GM21825 (cell line): ENCODE data around the gene DUSP9.
"Not testable (repeated sequence)": the region's sequence is repeated elsewhere in the genome, so short reads cannot be mapped to it uniquely, and the experiment has no call there.

Experiments used
- ATAC-seq: cut with Tn5 transposase; IDR thresholded peaks from one replicate; pipeline ENCODE4 v1.9.1; 2021; ENCODE audit warnings: mild to moderate bottlenecking, moderate library complexity; ENCODE audit not compliant: unreplicated experiment

DUSP9 gene

DNA sequence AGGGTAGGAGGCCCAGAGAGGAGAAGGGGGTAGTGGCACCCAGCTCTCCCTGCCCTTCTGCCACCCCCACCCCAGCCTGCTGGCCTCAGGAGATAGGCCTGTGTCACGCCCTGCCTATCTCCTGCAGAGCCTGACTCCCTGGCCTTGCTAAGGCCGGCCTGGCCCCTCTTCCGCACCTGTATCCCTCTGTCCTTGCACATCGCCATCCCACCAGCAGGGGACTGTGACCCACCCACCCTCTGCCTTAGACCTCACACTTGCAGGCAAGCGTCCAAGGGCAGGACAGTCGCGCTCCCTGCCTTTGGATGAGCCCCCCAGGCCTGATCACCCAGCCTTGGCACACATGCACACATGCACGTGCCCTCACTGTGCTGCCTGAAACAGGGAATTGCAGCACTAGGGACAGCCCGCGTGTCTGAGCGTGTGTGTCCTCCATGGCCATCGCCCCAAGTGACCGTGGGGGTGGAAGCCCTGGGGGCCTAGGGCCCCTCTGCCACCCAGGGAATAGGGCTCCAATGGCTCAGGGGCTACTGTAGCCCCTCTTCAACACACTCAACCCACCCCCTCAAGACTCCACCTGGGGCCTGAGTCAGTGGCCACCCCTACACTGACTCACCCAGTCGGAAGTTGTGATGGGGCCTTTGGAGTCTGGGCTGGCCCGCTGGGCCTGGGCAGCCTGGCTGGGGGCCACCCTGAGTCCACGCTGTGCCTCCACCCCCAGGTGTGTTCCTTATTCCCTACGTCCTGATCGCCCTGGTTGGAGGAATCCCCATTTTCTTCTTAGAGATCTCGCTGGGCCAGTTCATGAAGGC lies 42.9 kb downstream of the DUSP9 start:
- ATAC-seq, result no peak

DNA sequence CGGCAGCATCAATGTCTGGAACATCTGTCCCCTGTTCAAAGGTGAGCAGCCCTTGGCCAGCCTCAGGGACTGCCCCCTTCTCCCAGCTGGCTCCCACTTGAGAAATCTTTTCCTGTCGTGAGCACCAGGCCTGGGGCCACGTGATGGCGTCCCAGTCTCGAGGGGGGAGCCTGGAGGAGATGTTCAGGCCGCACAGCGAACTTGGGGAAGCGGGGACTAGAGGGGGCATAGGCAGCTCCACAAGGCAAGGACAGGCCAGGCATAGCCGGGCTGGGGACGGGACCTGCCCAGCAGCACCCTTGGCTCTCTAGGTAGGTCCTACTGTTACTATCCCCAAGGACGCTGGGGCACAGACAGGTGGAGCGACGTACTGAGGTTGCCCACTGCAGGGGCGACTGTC lies 43.5 kb downstream of the DUSP9 start:
- no peak for ATAC-seq

DNA sequence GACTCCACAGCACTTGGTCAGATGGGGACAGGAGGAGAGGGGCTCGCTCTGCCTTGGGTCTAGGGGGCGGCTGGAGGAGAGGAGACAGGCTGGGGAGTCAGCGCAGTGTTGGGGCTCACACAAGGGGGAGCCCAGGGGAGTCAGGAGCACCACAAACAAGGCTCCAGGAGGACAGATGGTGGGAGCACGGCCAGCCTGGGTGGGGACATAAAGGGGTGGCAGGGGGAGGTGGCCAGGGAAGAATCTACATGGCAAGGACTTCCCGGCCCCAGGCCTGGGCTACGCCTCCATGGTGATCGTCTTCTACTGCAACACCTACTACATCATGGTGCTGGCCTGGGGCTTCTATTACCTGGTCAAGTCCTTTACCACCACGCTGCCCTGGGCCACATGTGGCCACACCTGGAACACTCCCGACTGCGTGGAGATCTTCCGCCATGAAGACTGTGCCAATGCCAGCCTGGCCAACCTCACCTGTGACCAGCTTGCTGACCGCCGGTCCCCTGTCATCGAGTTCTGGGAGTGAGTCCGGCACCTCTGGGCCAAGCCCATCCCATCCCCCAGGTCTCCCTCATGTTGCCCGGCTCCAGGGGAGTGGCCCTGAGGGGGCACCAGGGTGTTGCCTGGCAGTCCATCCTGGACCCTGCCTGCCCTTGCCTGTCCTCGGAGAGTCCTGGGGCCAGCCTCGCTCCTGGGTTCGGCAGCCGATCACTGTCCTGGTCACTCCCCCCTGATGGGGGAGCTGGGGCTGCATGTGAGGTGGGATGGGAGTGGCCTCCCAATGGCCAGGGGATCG lies 44.2 kb downstream of the DUSP9 start:
- ATAC-seq, result not testable (repeated sequence)

DNA sequence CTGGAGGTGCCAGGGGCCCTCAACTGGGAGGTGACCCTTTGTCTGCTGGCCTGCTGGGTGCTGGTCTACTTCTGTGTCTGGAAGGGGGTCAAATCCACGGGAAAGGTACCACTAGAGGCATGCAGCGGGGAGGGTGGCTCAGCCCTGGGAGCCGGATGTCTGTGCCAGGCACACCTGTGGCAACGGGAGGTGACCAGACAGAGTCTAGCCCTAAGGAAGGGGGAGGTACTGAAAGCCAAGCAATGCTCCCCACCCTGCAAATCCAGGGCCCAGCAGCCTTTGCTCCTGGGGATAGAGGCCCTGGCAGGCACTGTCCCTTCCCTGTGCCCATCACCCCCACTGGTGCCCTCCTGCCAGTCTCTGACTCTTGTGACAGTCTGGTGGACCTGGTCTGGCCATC lies 45.0 kb downstream of the DUSP9 start:
- ATAC-seq, result no peak

DNA sequence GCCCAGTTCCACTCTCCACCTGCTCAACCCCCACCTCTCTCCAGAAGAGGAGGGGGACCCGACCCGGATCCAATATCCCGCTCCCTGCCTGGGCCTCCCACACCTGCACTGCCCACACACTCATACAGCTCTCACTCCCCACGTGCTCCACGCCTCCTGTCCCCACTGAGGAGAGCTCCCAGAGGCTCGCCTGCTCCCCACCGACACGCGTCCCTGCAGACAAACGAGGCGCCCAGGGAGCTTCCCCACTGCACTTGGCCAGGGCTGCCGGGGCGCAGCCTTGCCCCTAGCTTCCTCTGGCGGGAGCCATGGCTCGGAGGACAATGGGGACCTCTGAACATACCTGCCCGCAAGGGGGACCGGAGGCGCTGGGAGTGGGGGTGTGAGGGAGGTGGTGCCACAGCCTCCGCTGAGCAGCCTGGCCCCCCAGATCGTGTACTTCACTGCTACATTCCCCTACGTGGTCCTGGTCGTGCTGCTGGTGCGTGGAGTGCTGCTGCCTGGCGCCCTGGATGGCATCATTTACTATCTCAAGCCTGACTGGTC lies 45.7 kb downstream of the DUSP9 start:
- no peak for ATAC-seq

DNA sequence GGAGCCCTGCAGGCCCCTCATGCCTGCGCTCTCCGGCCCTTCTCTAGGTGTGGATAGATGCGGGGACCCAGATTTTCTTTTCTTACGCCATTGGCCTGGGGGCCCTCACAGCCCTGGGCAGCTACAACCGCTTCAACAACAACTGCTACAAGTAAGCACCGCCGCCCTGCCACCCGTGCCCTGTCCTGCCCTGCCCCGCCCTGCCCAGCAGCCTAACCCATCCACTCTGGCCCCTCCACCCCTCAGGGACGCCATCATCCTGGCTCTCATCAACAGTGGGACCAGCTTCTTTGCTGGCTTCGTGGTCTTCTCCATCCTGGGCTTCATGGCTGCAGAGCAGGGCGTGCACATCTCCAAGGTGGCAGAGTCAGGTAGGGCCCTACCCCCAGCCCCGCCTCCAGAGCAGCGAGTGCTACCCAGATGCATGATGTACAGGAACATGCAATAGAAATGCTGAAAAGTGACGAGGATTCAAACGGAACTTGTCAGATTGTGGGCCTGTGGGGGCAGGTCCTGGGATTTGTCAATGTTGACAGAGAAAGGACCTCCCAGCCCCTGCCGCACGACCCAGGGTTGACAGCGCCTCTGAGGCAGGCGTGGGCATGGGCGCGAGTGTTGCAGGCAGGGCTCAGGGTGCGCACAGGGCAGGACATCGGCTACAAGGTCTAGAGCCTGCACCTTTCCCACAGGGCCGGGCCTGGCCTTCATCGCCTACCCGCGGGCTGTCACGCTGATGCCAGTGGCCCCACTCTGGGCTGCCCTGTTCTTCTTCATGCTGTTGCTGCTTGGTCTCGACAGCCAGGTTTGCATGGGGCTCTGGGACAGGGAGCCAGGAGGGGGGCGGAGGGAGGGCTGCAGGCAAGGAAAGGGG lies 46.4 kb downstream of the DUSP9 start:
- no peak for ATAC-seq

DNA sequence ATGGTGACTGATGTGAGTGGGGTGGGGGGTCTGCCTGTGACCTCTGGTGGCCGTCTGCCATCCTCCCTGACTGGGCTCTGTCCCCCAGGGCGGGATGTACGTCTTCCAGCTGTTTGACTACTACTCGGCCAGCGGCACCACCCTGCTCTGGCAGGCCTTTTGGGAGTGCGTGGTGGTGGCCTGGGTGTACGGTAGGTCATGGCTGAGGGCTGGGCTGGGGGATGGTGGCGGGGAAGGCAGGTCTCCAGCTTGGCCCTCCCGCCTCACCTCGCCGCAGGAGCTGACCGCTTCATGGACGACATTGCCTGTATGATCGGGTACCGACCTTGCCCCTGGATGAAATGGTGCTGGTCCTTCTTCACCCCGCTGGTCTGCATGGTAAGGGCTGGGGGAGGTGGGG lies 47.3 kb downstream of the DUSP9 start:
- not testable (repeated sequence) for ATAC-seq

DNA sequence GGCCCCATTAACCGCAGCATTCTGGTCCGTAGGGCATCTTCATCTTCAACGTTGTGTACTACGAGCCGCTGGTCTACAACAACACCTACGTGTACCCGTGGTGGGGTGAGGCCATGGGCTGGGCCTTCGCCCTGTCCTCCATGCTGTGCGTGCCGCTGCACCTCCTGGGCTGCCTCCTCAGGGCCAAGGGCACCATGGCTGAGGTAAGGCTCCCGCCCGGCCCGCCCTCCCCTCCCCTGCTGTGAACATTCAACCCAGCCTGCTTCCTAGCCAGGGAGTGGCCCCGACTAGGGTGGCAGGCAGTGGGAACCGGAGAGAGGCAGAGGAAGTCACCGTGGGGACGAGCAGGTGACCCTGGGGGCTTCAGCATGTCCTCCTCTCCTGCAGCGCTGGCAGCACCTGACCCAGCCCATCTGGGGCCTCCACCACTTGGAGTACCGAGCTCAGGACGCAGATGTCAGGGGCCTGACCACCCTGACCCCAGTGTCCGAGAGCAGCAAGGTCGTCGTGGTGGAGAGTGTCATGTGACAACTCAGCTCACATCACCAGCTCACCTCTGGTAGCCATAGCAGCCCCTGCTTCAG lies 47.8 kb downstream of the DUSP9 start:
- no peak for ATAC-seq

DNA sequence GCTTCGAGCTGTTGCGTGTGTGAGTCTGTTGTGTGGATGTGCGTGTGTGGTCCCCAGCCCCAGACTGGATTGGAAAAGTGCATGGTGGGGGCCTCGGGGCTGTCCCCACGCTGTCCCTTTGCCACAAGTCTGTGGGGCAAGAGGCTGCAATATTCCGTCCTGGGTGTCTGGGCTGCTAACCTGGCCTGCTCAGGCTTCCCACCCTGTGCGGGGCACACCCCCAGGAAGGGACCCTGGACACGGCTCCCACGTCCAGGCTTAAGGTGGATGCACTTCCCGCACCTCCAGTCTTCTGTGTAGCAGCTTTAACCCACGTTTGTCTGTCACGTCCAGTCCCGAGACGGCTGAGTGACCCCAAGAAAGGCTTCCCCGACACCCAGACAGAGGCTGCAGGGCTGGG lies 49.1 kb downstream of the DUSP9 start:
- no peak for ATAC-seq

DNA sequence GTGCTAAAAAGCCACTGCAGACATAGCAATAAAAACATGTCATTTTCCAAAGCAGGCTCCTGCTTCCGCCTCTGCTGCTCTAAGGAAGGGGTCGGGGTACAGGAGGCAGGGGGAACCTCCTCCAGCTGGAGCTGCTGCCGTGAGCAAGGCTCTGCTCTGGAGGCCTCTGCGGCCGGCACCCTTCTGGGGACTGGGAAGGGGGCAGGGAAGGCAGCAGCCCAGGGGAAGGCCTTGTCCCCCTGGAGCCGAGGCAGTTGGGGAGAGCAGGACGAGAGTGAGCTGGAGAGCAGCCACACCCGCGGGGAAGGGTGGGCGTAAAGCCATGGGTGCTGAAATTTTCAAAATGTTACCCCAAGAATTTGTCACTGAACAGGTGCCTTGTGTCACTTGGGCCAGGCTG lies 49.5 kb downstream of the DUSP9 start:
- not testable (repeated sequence) for ATAC-seq

DNA sequence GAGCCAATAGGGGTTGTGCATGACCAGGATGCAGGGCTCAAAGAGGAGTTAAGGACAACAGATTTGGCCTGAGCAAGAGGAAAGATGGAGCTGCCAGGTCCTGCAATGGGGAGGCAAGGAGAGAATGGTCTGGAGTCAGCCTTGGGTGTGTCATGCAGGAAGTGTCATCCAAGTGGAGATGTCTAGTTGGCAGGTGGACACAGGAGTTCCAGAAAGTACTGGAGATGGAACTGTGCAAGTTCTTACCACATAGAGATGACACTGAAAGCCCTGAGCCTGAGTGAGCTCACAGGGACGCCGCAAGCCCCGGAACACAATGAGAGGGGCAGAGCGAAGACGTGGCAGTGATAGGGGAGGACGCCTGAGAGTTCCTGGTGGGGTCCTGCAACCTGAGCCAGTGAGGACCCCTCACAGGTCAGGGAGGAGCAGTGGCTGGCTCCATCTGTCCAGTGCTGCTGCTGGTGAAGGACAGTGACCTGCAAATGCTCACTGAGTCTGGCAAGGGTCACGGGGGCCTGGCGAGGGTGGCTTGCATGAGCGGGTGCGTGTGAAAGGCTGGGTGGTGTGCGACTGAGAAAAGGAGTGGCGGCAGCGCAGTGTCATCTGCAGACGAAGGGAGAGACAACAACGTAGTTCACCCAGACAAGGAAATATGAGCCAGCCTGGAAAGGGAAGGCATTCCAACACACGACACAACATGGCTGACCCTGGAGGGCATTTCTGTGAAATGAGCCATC lies 50.2 kb downstream of the DUSP9 start:
- not testable (repeated sequence) for ATAC-seq

DNA sequence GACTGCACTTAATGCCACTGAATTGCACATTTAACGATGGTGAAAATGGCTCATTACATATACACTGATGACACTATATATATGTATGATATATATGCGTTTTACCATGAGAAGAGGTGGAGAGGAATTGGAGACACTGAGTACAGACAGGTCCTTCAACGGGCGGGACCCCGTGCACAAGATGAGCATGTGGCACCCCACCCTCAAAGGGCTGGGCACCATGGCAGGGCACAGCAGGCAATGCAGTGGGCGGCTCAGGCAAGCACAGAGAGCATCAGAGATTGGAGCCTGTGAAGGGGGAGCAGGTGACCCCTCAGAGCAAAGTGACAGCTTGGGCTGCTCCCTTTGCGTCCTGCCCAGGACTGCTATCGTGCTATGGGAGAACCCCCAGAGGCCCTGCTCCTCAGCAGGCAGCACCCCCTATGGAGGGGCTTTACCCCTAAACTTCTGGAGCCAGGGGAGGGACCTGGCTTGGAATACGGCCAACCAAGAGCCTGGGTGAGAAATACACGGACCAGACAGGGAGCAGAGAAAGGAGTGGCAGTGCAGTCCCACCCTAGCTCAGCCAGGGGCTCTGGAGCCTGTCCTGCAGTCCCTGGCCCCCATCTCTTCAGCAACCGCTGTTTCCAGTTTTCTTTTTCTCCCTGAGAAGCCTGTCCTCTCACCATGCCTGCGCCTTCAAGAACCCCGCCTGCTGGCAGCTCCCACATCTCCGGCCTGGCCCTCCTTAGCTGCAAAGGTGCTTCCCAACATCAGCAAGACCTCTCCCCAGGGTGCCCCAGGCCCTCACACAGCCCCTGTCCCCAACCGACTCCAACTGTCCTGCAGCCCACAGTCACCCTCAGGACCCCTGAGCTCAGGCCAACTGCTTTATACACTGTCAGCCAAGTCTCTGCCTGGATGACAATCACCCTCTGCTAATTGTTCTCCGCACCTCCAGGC lies 51.2 kb downstream of the DUSP9 start:
- ATAC-seq, result no peak

DNA sequence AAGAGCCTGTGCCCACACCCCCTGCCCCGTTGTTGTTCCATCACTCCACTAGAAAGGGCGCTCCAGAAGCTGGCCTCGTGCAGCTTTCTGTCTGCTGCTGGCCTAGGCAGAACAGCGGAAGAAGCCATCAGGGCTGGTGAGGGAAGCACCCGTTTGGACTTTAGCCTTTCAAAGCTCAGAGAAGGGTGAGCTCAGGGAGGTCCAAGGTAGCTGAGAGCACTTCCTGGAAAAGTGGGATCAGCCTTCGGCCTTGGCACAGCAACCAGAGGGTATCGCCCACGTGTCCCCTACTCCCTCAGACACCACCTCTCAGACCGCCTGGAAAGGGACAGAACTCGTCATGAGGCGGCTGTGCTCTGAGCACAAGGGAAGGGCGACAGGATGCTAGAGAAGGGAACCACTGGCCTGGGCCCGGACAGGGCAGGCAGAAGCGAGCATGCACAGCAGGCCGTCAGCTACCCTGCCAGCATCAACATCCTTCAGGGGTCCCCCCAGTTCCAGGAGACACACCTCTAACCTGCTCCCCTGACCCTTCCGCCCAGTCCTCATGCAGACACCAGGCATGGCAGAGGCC lies 52.3 kb downstream of the DUSP9 start:
- ATAC-seq, result not testable (repeated sequence)

DNA sequence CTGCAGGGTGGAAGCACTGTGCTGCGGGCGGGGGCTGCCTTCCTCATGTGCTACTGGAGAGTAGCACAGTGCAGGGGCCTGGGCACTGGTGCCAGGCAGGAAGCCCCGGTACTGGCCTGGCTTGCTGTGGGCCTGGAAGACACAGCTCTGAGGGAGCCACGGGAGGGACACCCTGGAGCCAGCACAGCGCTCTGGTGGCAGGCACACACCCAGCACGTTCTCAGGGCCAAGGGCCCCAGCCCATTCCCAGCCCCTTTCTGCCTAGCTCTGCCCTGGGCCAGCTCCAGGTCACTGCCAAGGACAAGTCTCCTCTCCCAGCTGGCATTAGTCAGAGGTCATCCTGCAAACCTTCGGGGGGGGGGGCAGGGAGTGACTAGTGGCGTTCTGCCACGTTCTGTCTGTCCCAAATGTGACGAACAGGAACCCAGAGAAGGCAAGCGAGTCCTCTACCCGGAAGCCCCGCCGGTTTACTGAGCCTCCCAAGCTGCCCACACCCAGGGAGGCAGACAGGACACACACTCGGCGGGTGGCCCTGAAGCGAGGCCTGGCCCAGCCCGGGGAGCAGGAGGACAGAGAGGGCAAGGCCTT lies 52.9 kb downstream of the DUSP9 start:
- ATAC-seq, result not testable (repeated sequence)

DNA sequence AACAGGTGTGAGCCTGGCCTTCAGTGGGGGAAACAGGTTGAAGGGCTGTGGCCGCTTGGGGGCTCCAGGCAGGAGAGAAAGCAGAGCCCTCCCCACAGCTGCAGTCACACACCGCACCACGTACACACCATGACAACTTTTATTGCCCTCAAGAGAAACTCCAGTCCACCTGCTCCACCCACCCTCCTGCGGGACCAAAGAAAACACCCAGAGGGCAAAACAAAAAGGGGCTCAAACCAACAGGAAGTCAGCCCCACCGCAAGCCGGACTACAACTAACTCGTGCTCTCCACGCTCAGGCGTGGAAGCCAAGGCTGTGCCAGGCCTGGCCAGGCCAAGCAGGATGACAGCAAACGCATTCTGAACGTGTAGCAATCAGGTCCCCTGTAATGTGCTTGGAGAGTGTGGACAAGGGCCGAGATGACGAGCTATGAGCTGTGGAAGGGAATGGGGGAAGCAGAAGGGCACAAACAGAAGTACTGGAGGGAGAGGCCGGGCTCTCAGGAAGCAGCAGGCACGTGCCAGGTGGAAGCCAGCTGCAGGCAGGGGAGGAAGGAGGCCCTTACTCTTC lies 53.5 kb downstream of the DUSP9 start:
- no peak for ATAC-seq
